A549 (cell line): ENCODE results near the gene RECK.

Experiments
- BCL3 ChIP-seq: fragments of >200 bp; sonication (Bioruptor Twin); formaldehyde crosslinking; IDR thresholded peaks from 3 replicates; pipeline ENCODE4 v1.6.1; 2016
- BHLHE40 ChIP-seq: IDR thresholded peaks from 2 replicates; pipeline ENCODE4 v1.6.1; 2012; ENCODE audit warnings: low read depth, low read length, inconsistent platforms
- CHD4 ChIP-seq: fragments of 200-600 bp; sonication (generic); IDR thresholded peaks from 2 replicates; pipeline ENCODE4 v1.6.1; 2016; ENCODE audit warnings: antibody characterized with exemption, mild to moderate bottlenecking, borderline replicate concordance
- CTCF ChIP-seq: fragments of >200 bp; sonication (Bioruptor Twin); formaldehyde crosslinking; IDR thresholded peaks from 3 replicates; pipeline ENCODE4 v1.5.1; 2016
- HMGXB4 ChIP-seq: fragments of 250-450 bp; sonication (Bioruptor Pico); IDR thresholded peaks from 2 replicates; pipeline ENCODE4 v1.5.0; 2021; ENCODE audit warnings: mild to moderate bottlenecking, moderate library complexity, borderline replicate concordance
- MAX ChIP-seq: IDR thresholded peaks from 2 replicates; pipeline ENCODE4 v1.6.1; 2012
- MYC ChIP-seq: IDR thresholded peaks from 2 replicates; pipeline ENCODE4 v1.6.1; 2012; ENCODE audit warnings: mild to moderate bottlenecking, inconsistent platforms, low read length, improper control_type of control experiment, borderline replicate concordance
- POLR2A ChIP-seq: IDR thresholded peaks from 2 replicates; pipeline ENCODE4 v1.6.1; 2012; ENCODE audit warnings: mild to moderate bottlenecking, low read length
- RARB ChIP-seq: fragments of 250-450 bp; sonication (Bioruptor Pico); IDR thresholded peaks from 2 replicates; pipeline ENCODE4 v1.8.0; 2021; ENCODE audit warnings: mild to moderate bottlenecking, moderate library complexity
- SMC3 ChIP-seq: fragments of >200 bp; sonication (Bioruptor Twin); formaldehyde crosslinking; IDR thresholded peaks from 3 replicates; pipeline ENCODE4 v1.6.1; 2018; ENCODE audit warnings: inconsistent platforms
- USF2 ChIP-seq: fragments of 450-650 bp; IDR thresholded peaks from 2 replicates; pipeline ENCODE4 v1.6.1; 2014; ENCODE audit warnings: antibody characterized with exemption

GRCh38 chr9:36173861-36174260 lies 137.1 kb downstream of the RECK start:
- TF ChIP-seq RARB (CRISPR knock-in tag) (no peak), CTCF (no peak), SMC3 (no peak), POLR2A (no peak), CHD4 (no peak), BCL3 (no peak), MAX (no peak), USF2 (no peak), BHLHE40 (no peak), MYC (no peak), HMGXB4 (CRISPR knock-in tag) (no peak)
